Cardiac fibroblast (primary cell): Measurements from ENCODE around the gene IGF2BP2.
"Not testable (repeated sequence)": the region's sequence is repeated elsewhere in the genome, so short reads cannot be mapped to it uniquely, and the experiment has no call there.

Experiments used
- DNase-seq, 2 donors: peaks; one replicate each; pipeline versions ENCODE4 v3.0.0 to v3.0.0-alpha.2; 2010; ENCODE audit warnings: low read depth in 2 of 2
- H3K4me3 ChIP-seq, 2 donors: replicated peaks in 1 of 2; 1 replicate in 1 of 2; 2 replicates in 1 of 2; pipeline ENCODE4 v1.5.1; 2011; ENCODE audit warnings: low read depth in 2 of 2, low read length in 2 of 2, mild to moderate bottlenecking in 2 of 2, moderate library complexity in 1 of 2
- CTCF ChIP-seq: IDR thresholded peaks from one replicate; pipeline ENCODE4 v1.5.1; 2011; ENCODE audit warnings: low read depth, mild to moderate bottlenecking, low read length, inconsistent platforms

The IGF2BP2 gene

GRCh38 chr3:185640308-185640707, 184.5 kb downstream of the IGF2BP2 start:
- no peak for TF ChIP-seq CTCF
- DNase-seq, result no peak
- no peak overlapping the region for H3K4me3 ChIP-seq

GRCh38 chr3:185639632-185640206, 185.1 kb downstream of the IGF2BP2 start:
- TF ChIP-seq CTCF, result no peak
- no peak for DNase-seq
- no peak overlapping the region for H3K4me3 ChIP-seq

GRCh38 chr3:185638651-185639050, 186.2 kb downstream of the IGF2BP2 start:
- DNase-seq, result not testable (repeated sequence)

GRCh38 chr3:185637388-185637787, 187.5 kb downstream of the IGF2BP2 start:
- no peak for DNase-seq
- no peak overlapping the region for H3K4me3 ChIP-seq
- no peak for TF ChIP-seq CTCF

More at GRCh38 chr3:185638651-185639050, 186.2 kb downstream of the IGF2BP2 start:
- H3K4me3 ChIP-seq, result not testable (repeated sequence)

GRCh38 chr3:185632996-185633395, 191.8 kb downstream of the IGF2BP2 start:
- no peak for DNase-seq
- no peak for TF ChIP-seq CTCF
- no peak overlapping the region for H3K4me3 ChIP-seq

GRCh38 chr3:185631508-185632206, 193.2 kb downstream of the IGF2BP2 start:
- no peak for DNase-seq
- TF ChIP-seq CTCF, result no peak
- H3K4me3 ChIP-seq, result no peak overlapping the region

- no peak overlapping the region for H3K4me3 ChIP-seq
- DNase-seq, result peak; percentile 25 to 31
- TF ChIP-seq CTCF, result no peak
These were observed 193.7 kb downstream of the IGF2BP2 start for GRCh38 chr3:185631108-185631507.
